GM04504 (cell line): ENCODE results near the gene GATA5.

ENCODE experiments used
- DNase-seq: peaks from one replicate; pipeline ENCODE4 v3.0.0-alpha.2; 2012; ENCODE audit warnings: low read depth

The GATA5 gene

GRCh38 chr20:62487561-62488354 lies 12.0 kb upstream of the GATA5 start:
- DNase-seq: no peak

DNA sequence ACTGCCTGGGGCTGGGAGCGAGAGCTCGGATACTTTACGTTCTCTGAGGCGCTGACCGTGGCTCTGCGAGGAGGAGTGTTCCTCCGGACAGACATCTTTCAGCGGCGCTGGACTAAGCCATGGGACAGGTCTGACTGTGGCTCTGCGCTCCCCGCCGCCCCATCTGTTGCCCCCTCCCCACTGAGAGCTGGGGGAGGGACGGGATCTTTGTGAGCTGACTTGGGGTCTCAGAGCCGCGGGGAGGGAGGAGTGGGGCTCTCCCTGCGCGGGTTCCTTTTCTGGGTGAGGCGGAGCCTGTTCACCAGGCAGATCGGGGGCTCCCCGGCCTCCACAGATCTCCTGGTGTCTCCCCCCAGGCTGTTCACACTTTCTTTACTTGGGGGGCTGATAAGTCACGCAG lies 11.3 kb upstream of the GATA5 start:
- no peak for DNase-seq

DNA sequence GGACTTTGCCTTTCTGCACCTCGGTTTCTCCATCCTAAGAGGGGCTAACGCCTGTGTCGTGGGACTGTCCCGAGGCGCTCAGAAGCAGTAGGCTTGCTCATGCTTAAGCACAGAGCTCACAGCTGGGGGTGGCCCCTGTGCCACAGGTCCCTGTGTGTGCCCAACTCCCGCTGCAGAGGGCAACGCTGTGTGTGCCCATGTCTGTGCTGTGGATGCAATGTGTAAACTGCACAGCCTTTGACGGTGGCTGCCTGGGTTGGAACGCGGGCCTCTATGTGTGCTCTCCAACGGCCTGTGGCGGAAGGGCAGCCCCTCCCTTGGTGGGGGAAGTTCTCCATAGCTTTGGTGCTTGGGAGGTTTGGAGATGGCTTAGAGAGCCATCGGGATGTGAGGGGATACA lies 10.7 kb upstream of the GATA5 start:
- no peak for DNase-seq

DNA sequence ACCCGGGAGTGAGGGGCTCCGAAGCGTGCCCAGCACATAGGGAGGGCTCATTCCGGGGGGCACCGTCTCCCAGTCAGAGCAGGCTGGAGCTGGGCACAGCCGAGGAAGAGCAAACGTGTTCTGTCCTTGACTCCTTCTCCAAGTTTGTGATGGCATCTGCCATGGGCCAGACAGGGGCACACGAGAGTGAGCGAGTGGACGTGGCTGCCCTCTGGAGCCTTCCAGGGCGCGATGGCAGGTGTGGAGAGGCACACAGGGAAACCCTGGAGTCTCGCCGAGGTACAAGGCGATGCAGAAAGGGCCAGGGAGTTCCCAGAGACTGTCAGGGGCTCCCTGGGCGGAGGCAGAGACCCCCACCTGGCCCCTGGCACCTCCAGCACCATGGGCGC lies 9.9 kb upstream of the GATA5 start:
- DNase-seq: no peak

DNA sequence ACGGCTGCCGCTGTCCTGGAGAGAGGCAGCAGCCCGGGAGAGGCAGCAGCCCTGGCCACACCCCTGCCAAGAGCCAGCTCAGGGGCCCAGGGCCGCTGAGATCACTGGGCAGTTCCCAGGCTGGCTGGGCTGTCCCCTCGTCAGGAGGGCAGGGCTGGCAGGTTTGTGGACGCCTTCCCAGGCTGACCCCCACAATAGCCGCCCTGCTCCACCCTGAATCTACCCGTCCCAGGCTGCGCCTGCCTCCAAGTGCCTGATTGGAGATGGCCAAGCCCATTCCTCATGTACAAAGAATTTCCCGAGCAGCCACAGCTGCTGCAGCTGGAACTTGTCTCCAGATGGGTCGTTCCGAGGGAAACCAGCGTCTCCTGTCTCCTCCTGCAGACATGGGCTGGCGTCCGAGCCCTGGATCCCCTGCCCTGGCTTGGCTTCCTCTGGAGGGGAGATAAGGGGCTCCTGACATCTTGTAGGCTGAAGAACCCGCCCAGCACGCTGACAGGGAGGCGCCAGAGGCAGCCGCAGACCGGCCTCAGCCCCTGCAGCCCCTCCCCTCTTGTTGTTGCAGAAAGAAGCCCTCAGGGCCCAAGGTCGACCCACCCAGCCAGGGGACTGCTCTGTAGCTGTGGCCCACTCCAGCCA lies 9.4 kb upstream of the GATA5 start:
- DNase-seq: no peak

DNA sequence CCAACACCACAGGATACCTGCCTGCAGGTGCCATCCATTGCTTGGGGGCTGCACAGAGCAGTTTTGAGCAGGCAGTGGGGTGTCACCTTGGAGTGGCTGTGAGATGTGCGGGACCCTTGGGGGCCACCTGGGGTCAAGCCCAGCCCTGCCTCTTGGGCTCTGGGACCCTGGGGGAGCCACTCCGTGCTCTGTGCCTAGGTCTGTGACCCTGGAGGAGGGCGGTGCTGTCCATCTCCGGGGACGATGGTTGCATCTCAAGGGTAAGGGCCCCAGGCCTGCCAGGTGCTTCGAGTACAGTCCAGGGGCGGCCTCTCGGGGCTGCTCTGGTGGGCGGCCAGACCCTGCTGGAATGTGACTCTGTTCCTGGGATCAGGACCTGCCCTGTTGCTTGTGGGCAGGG lies 8.7 kb upstream of the GATA5 start:
- DNase-seq: no peak

DNA sequence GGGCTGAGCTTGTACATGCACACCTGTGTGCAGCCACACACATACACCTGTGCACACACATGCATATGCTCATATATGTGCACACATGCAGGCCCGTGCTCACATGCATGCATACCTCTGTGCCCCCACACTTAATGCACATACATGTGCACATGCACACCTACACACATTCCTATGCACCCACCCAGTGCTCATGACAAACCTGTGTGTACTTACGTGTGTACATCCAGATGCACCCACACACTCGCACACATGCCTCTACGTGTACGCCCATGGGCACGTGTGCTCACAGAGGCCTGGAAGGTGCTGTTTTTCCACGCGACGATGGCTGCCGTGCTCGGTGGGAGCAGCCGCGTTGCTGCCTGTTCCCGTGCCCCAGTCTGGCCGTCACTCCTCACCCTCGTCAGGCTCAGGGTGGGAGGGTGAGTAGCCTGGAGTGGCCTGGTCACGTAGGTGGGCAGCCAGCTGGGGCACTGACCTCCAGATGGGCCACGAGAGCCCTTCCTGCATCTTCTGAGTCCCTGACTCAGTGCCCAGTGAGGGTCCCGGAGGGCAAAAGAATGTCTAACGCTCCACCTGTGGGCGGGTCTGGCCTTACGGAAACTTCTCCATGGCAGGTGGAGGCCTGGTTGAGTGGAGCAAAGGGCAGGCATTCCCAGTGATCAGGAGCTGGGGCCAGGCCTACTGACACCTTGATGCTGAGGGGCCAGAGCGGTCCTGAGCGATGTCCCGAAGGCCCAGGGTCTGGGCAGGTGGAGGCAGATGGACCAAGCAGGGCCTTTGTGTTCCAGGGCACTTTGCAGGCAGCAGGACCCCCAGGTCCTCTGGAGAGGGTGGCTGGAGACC lies 8.0 kb upstream of the GATA5 start:
- DNase-seq: no peak

DNA sequence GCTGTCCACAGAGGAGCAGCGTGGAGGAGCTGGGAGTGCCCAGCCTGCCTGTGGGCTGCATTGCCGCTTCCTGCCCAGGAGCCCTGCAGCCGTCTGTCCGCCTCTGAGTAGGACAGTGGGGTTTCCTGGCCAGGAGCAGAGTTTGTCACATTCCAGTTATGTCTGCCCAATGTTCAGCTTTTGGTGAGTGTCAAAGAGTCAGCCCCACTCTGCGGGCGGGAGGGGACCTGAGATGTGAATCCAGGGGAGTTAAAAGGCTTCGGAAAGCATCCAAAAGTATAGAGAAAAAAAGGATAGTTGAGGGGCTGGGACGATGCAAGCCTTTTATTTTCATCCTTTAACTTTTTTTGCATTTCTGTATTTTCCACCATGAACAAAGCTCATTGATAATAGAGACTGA lies 7.2 kb upstream of the GATA5 start:
- DNase-seq: no peak

GRCh38 chr20:62482146-62482809 lies 6.5 kb upstream of the GATA5 start:
- no peak for DNase-seq

GRCh38 chr20:62481425-62482145 lies 5.8 kb upstream of the GATA5 start:
- no peak for DNase-seq

- no peak for DNase-seq
Measured at GRCh38 chr20:62480318-62480717, 4.5 kb upstream of the GATA5 start.

DNA sequence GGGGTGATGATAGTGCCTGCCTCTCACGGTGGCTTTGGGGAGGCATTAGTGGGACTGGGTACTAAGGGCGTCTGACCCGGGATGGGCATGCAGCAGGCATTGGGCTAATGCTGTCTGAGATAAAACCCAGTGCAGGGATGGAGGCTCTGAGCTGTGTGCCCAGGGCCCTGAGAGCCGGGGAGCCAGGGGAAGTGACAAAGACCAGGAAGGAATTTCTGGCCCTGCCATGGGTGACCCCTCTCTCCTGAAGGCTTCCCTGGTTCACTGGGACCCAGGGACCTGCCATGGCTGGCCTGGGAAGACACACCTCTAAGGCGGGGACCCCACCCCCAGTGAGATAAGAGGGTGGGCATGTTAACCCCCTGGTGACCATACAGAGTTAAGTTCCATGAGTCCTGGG lies 3.9 kb upstream of the GATA5 start:
- no peak for DNase-seq

- DNase-seq: no peak
Measured at GRCh38 chr20:62479156-62479555, 3.4 kb upstream of the GATA5 start.

DNA sequence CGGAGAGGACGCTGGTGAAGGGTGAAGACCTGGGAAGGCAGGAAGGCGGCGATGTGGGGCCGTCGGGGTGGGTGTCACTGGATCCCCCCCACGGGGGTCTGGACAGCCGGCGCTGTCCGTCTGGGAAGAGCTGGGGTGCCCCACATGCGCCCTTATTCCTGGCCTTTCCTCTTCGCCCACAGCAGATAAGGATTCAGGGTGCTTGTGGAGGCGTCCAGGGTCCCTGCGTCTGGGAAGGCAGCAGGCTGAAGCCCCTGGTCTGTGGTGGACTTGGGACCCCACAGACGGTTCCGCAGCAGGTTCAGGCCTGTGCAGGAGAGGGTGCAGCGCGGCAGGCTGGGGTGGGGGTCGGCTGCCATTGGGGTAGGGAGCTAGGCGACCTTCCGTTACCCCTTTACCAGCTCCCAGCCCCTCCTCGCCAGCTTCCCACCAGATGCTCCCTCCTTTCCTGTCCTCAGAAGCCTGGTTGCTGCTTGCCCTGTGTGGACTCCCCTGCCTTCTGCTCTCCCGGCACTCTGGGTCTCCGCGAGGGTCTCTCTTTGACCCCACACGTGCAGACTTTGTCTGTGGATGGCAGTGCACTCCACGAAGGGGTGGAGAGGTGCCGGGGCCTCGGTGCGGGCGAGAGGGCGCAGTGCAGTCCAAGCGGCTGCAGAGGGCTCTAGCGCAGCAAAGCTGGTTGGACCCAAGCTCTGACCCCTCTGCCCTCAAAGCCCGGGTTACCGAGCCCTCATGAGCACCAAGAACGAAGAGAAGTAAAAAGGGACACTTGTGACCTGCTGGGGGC lies 2.1 kb upstream of the GATA5 start:
- no peak for DNase-seq

GRCh38 chr20:62476056-62476838 lies 452 bp upstream of the GATA5 start:
- no peak for DNase-seq

DNA sequence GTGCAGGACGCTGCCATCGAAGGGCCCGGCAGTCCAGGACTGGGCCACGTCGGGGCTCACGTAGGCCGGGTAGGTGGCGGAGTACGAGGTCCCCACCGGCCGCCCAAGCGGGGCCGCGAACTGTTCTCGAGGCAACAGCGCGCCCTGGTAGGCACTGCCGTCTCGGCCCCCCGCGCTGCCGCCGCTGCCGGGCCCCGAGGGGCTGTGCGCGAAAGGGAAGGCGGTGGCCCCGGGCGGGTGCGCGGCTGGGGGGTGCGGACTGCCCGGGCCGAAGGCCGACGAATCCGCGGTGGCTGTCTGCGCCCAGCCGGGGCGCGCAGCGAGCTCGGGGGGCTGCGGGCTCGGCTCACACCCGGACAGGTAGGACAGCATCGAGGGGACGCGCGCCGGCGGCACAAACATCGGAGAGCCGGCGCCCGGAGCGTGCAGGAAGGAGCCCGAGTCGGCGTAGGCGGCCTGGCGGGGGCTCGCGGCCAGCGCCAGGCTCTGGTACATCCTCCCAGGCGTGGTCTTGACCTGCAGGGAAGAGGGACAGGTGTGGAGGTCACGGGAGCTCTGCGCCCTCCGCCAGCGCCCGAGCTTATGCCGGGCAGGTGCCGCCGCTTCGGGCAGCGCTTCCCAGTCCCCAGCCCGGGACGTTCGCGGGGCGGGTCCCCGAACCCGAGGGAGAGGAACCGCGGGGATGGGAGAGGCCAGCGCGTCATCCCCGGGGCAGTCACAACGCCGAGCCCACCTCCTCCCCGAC lies 596 bp downstream of the GATA5 start:
- no peak for DNase-seq

DNA sequence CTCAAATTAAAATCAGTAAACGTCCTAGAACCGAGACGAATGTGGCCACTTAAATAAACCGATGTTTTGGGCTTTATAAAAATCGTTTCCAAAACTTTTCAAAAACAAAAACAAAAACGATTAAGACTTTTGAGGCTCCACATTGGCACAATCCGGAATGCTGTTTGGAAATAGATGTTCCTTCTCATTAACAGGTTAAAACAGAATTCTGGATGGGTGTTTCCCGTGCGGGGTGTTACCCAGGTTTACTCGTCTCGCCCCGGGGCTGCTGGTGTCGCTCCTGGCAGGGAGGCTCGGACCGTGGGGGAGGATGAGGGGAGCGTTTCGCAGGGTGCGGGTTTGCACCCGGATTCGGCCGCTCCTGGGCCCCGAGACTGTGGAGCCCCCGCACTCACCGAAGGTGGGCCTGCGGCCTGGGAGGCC lies 1.2 kb downstream of the GATA5 start:
- DNase-seq: no peak

GRCh38 chr20:62473717-62474603 lies 1.8 kb downstream of the GATA5 start:
- DNase-seq: no peak
